Nephron progenitor cell (in vitro differentiated cells): ENCODE data around the gene RAB5IF.
A peak's percentile ranks its signal among the peaks of the same experiment; 100 is the strongest.
"Not testable (repeated sequence)": the region's sequence is repeated elsewhere in the genome, so short reads cannot be mapped to it uniquely, and the experiment has no call there.

Experiments used
- DNase-seq: peaks from one replicate; pipeline ENCODE4 v3.0.0; 2021
- H3K27ac Mint-ChIP-seq: 2 replicates; pipeline ENCODE4 v1.8.0; 2021; ENCODE audit warnings: mild to moderate bottlenecking, moderate library complexity, mixed read lengths
- H3K27me3 Mint-ChIP-seq: 2 replicates; pipeline ENCODE4 v1.8.0; 2021; ENCODE audit warnings: mild to moderate bottlenecking, low read depth, mixed read lengths; ENCODE audit not compliant: poor library complexity
- H3K36me3 Mint-ChIP-seq: 2 replicates; pipeline ENCODE4 v1.8.0; 2021; ENCODE audit warnings: low read depth, mixed read lengths
- H3K4me1 Mint-ChIP-seq: 2 replicates; pipeline ENCODE4 v1.8.0; 2021; ENCODE audit warnings: mixed read lengths
- H3K4me3 Mint-ChIP-seq: 2 replicates; pipeline ENCODE4 v1.8.0; 2021; ENCODE audit warnings: mild to moderate bottlenecking, moderate library complexity, mixed read lengths
- H3K9me3 Mint-ChIP-seq: 2 replicates; pipeline ENCODE4 v1.8.0; 2021; ENCODE audit warnings: mild to moderate bottlenecking, moderate library complexity, mixed read lengths
- TF ChIP-seq, protein P1 (sequence below): fragments of 200-600 bp; sonication (generic); IDR thresholded peaks from 2 replicates; pipeline ENCODE4 v1.5.0; 2021; ENCODE audit warnings: antibody characterized with exemption

RAB5IF gene

DNA sequence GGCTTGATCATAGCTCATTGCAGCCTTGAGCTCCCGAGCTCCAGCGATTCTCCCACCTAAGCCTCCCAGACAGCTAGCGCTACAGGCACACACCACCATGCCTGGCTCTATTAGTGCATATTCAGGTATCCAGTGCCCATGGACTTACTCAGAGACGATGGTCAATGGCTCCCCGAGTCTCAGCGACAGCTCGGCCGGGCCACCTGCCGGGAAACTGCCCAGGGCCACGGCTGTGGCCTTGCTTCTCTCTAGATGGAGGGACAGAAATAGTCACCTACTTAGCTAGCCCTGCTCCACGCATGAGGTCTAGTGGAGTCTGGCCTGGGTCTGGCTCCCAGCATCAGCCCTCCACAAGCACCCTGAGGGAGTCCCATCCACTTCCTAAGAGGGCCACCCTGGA, 28.8 kb downstream of the RAB5IF start:
- Mint-ChIP-seq H3K4me3 (no peak overlapping the region), H3K27me3 (no peaks in the 10 kb centered on the region), H3K9me3 (no peaks in the 10 kb centered on the region), H3K4me1 (peaks cover 8% of the 10 kb centered on the region), H3K27ac (no peak overlapping the region), H3K36me3 (no peaks in the 10 kb centered on the region)
- TF ChIP-seq, protein P1, sequence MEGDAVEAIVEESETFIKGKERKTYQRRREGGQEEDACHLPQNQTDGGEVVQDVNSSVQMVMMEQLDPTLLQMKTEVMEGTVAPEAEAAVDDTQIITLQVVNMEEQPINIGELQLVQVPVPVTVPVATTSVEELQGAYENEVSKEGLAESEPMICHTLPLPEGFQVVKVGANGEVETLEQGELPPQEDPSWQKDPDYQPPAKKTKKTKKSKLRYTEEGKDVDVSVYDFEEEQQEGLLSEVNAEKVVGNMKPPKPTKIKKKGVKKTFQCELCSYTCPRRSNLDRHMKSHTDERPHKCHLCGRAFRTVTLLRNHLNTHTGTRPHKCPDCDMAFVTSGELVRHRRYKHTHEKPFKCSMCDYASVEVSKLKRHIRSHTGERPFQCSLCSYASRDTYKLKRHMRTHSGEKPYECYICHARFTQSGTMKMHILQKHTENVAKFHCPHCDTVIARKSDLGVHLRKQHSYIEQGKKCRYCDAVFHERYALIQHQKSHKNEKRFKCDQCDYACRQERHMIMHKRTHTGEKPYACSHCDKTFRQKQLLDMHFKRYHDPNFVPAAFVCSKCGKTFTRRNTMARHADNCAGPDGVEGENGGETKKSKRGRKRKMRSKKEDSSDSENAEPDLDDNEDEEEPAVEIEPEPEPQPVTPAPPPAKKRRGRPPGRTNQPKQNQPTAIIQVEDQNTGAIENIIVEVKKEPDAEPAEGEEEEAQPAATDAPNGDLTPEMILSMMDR, result no peak
- no peak for DNase-seq

DNA sequence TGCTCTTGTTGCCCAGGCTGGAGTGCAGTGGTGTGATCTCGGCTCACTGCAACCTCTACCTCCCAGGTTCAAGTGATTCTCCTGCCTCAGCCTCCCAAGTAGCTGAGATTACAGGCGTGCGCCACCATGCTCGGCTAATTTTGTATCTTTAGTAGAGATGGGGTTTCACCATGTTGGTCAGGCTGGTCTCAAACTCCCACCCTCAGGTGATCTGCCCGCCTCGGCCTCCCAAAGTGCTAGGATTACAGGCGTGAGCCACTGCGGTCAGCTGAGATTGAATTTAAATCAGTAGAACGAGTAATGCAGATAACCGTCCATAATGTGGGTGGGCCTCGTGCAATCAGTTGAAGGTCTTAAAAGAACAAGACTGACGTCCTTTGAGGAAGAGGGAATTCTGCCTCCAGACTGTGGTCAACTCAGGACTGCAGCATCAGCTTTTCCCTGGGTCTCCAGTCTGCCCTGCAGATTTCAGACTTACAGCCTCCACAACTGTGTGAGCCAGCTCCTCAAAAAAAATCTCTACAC, 33.4 kb downstream of the RAB5IF start:
- H3K9me3 Mint-ChIP-seq, DNase-seq, H3K4me1 Mint-ChIP-seq, H3K36me3 Mint-ChIP-seq, H3K27me3 Mint-ChIP-seq, H3K27ac Mint-ChIP-seq, H3K4me3 Mint-ChIP-seq: not testable (repeated sequence)

- Mint-ChIP-seq H3K4me3 (no peak overlapping the region), H3K36me3 (no peaks in the 10 kb centered on the region), H3K4me1 (no peaks in the 10 kb centered on the region), H3K9me3 (no peaks in the 10 kb centered on the region), H3K27me3 (no peaks in the 10 kb centered on the region), H3K27ac (peak overlapping the region; percentile 31)
- DNase-seq, result no peak
- TF ChIP-seq, protein P1, result no peak
Measured at GRCh38 chr20:36641506-36641843, 35.9 kb downstream of the RAB5IF start.

DNA sequence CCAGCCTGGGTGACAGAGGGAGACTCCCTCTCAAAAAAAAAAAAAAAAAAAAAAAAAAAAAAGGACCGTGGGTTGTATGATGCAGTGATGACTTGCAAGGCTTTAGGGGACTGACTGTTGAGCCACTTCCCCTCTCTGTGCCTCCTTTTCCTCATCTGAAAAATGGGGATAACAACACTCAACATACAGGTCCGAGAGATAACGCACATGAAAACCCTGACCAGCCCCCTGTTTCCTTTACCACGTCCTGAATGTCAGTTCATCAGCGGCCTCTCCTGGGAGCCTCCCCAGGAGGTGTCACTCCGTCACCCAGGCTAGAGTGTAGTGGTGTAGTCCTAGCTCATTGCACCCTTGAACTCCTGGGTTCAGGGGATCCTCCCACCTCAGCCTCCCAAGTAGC, 36.6 kb downstream of the RAB5IF start:
- DNase-seq, result no peak
- no peaks in the 10 kb centered on the region for H3K9me3 Mint-ChIP-seq
- H3K27me3 Mint-ChIP-seq, result no peaks in the 10 kb centered on the region
- no peaks in the 10 kb centered on the region for H3K36me3 Mint-ChIP-seq
- no peak overlapping the region for H3K27ac Mint-ChIP-seq
- TF ChIP-seq, protein P1, result no peak
- no peaks in the 10 kb centered on the region for H3K4me1 Mint-ChIP-seq
- H3K4me3 Mint-ChIP-seq, result no peak overlapping the region

GRCh38 chr20:36644032-36644705, 38.6 kb downstream of the RAB5IF start:
- H3K9me3 Mint-ChIP-seq, result no peaks in the 10 kb centered on the region
- H3K27ac Mint-ChIP-seq, result no peak overlapping the region
- no peaks in the 10 kb centered on the region for H3K4me1 Mint-ChIP-seq
- no peak overlapping the region for H3K4me3 Mint-ChIP-seq
- DNase-seq, result no peak
- H3K27me3 Mint-ChIP-seq, result no peaks in the 10 kb centered on the region
- H3K36me3 Mint-ChIP-seq, result no peaks in the 10 kb centered on the region
- TF ChIP-seq, protein P1, result no peak

GRCh38 chr20:36644706-36645095, 39.1 kb downstream of the RAB5IF start:
- no peaks in the 10 kb centered on the region for H3K4me1 Mint-ChIP-seq
- no peaks in the 10 kb centered on the region for H3K27me3 Mint-ChIP-seq
- H3K4me3 Mint-ChIP-seq, result no peak overlapping the region
- no peak overlapping the region for H3K27ac Mint-ChIP-seq
- TF ChIP-seq, protein P1, result no peak
- no peak for DNase-seq
- H3K36me3 Mint-ChIP-seq, result no peaks in the 10 kb centered on the region
- no peaks in the 10 kb centered on the region for H3K9me3 Mint-ChIP-seq
